Endothelial cell of umbilical vein (primary cell): ENCODE measurements around the gene MAPKBP1. TPM values are rescaled to one million over a fixed set of nuclear protein-coding genes. Genes with fewer than 3 reads are reported as not detected.

ENCODE experiments used
- BruUV-seq: library from RNA; stranded (reverse); fragments of 400-500 nt; replicated peaks from 2 replicates; lab custom pipeline; 2021; lab: Mats Ljungman, UMichigan
- CTCF ChIA-PET: fragments of 300-600, 350-600 bp; sonication (Branson Sonifier 250); formaldehyde crosslinking; loops from one replicate; lab custom pipeline; 2021; ENCODE audit warnings: antibody characterized with exemption, inconsistent platforms; lab: Charles Lee
- POLR2A ChIA-PET: fragments of 300-600, 350-600 bp; sonication (Branson Sonifier 250); formaldehyde crosslinking; loops from one replicate; lab custom pipeline; 2021; ENCODE audit warnings: antibody characterized with exemption, inconsistent platforms; lab: Charles Lee
- DNase-seq: peaks from one replicate; pipeline ENCODE4 v3.0.0-alpha.2; 2011; ENCODE audit warnings: low read depth, low spot score
- FAIRE-seq: peaks from 2 replicates; lab custom pipeline; 2011; peaks lifted over from hg19 to GRCh38; lab: Jason Lieb, UNC
- H2AFZ ChIP-seq: 2 replicates; pipeline ENCODE4 v1.6.0; 2012; ENCODE audit warnings: low read depth, low read length, control low read depth, inconsistent platforms
- H3K27ac ChIP-seq: 2 replicates; pipeline ENCODE4 v1.5.1; 2011; ENCODE audit warnings: low read depth, mild to moderate bottlenecking, control low read depth, low read length, moderate library complexity; ENCODE audit not compliant: insufficient read depth
- H3K27me3 ChIP-seq, 2 experiments: 2 replicates each; pipeline versions ENCODE4 v1.6.0 to v1.6.1; 2011; ENCODE audit warnings: low read length in 2 of 2, mixed read lengths in 1 of 2; ENCODE audit not compliant: control insufficient read depth in 2 of 2, insufficient read depth in 2 of 2
- H3K36me3 ChIP-seq, 2 experiments: 2 replicates in 1 of 2; 3 replicates in 1 of 2; pipeline ENCODE4 v1.5.1; 2011; ENCODE audit warnings: low read length in 2 of 2, mild to moderate bottlenecking in 1 of 2, moderate library complexity in 1 of 2; ENCODE audit not compliant: control insufficient read depth in 2 of 2, insufficient read depth in 2 of 2; ENCODE audit errors: extremely low read depth in 1 of 2
- H3K4me1 ChIP-seq: 3 replicates; pipeline ENCODE4 v1.5.1; 2011; ENCODE audit warnings: mild to moderate bottlenecking, low read length; ENCODE audit not compliant: control insufficient read depth, insufficient read depth; ENCODE audit errors: extremely low read depth
- H3K4me2 ChIP-seq: 2 replicates; pipeline ENCODE4 v1.6.1; 2011; ENCODE audit warnings: low read length, control low read depth, mixed read lengths; ENCODE audit not compliant: insufficient read depth
- H3K4me3 ChIP-seq, 3 experiments: fragments of 200-600 bp in 1 of 3; sonication (generic), shearing (Covaris generic) in 1 of 3; replicated peaks in 1 of 3; 2 replicates each; pipeline ENCODE4 v1.5.1; 2011 to 2016; ENCODE audit warnings: control low read depth in 3 of 3, low read length in 3 of 3, mild to moderate bottlenecking in 2 of 3, inconsistent platforms in 1 of 3, low read depth in 1 of 3, moderate library complexity in 1 of 3; ENCODE audit not compliant: insufficient read depth in 1 of 3
- H3K79me2 ChIP-seq: 2 replicates; pipeline ENCODE4 v1.6.0; 2012; ENCODE audit warnings: low read length, inconsistent platforms; ENCODE audit not compliant: control insufficient read depth, insufficient read depth
- H3K9ac ChIP-seq: replicated peaks from 2 replicates; pipeline ENCODE3; 2011; ENCODE audit warnings: low read length, control low read depth; ENCODE audit not compliant: insufficient read depth; ENCODE audit errors: extremely low read depth
- H3K9me1 ChIP-seq: replicated peaks from 3 replicates; pipeline ENCODE4 v1.6.0; 2011; ENCODE audit warnings: mild to moderate bottlenecking, low read length; ENCODE audit not compliant: control insufficient read depth, insufficient read depth; ENCODE audit errors: extremely low read depth
- H3K9me3 ChIP-seq: replicated peaks from 2 replicates; pipeline ENCODE4 v1.5.1; 2012; ENCODE audit warnings: low read length, inconsistent platforms; ENCODE audit not compliant: control insufficient read depth, insufficient read depth
- H4K20me1 ChIP-seq: replicated peaks from 2 replicates; pipeline ENCODE3; 2011; ENCODE audit warnings: mild to moderate bottlenecking, low read length; ENCODE audit not compliant: control insufficient read depth, insufficient read depth; ENCODE audit errors: extremely low read depth
- CTCF ChIP-seq, 2 donors: IDR thresholded peaks; 1 replicate in 1 of 2; 2 replicates in 1 of 2; pipeline ENCODE4 v1.5.1; 2011; ENCODE audit warnings: low read length in 2 of 2, mild to moderate bottlenecking in 2 of 2, moderate library complexity in 2 of 2, control low read depth in 1 of 2, inconsistent platforms in 1 of 2, low read depth in 1 of 2; ENCODE audit not compliant: insufficient read depth in 1 of 2; ENCODE audit errors: extremely low read depth in 1 of 2
- EZH2 ChIP-seq: IDR thresholded peaks from 2 replicates; pipeline ENCODE4 v1.6.1; 2012; ENCODE audit warnings: borderline replicate concordance, low read depth, mild to moderate bottlenecking, moderate library complexity, low read length, inconsistent platforms; ENCODE audit not compliant: severe bottlenecking
- FOS ChIP-seq: IDR thresholded peaks from 2 replicates; pipeline ENCODE4 v1.6.1; 2011; ENCODE audit warnings: mild to moderate bottlenecking, low read length, moderate library complexity, borderline replicate concordance; ENCODE audit not compliant: insufficient read depth
- GATA2 ChIP-seq: IDR thresholded peaks from 2 replicates; pipeline ENCODE4 v1.7.0; 2011; ENCODE audit warnings: low read depth, mild to moderate bottlenecking, moderate library complexity, mixed read lengths, low read length; ENCODE audit not compliant: insufficient read length, insufficient read depth
- JUN ChIP-seq: IDR thresholded peaks from 2 replicates; pipeline ENCODE4 v1.6.1; 2011; ENCODE audit warnings: borderline replicate concordance, low read depth; ENCODE audit not compliant: insufficient read length, insufficient read depth
- MYC ChIP-seq: IDR thresholded peaks from one replicate; pipeline ENCODE4 v1.6.1; 2011; ENCODE audit warnings: mild to moderate bottlenecking, low read depth, low read length
- POLR2A ChIP-seq: IDR thresholded peaks from 2 replicates; pipeline ENCODE4 v1.6.1; 2012; ENCODE audit warnings: low read depth, mild to moderate bottlenecking, control low read depth, low read length
- POLR2AphosphoS5 ChIP-seq: IDR thresholded peaks from 2 replicates; pipeline ENCODE4 v1.6.1; 2012; ENCODE audit warnings: low read depth, mild to moderate bottlenecking, control low read depth, low read length, moderate library complexity; ENCODE audit not compliant: insufficient read depth
- dilution Hi-C: fragments of 300-500 bp; cut with MboI; formaldehyde crosslinking; loops from one replicate; pipeline ENCODE4 v1.15.0; 2019; ENCODE audit warnings: low sequenced_read_pairs; ENCODE audit not compliant: extremely low pct_ligation_motif_present
- intact Hi-C: fragments of 100-400 bp; cut with micrococcal nuclease; formaldehyde crosslinking; loops from one replicate; pipeline ENCODE4 v1.10.0; 2022
- polyA plus RNA-seq, 4 experiments: library from polyadenylated mRNA; depleted of rRNA in 3 of 4; stranded (reverse) in 3 of 4; unstranded in 1 of 4; fragments of >200 nt; gene quantifications; 2 replicates each; pipeline versions ENCODE4 v1.2.1 to v1.2.3, GENCODE V29; 2011 to 2012; ENCODE audit warnings: missing spikeins in 1 of 4
- total RNA-seq: library from RNA; stranded (reverse); gene quantifications from 2 replicates; pipeline ENCODE4 v1.2.3, GENCODE V29; 2021
- TF ChIP-seq, protein P1 (sequence below): IDR thresholded peaks from 2 replicates; pipeline ENCODE4 v1.6.1; 2011; ENCODE audit not compliant: insufficient read depth, insufficient read length

The MAPKBP1 gene
- total and polyA plus RNA-seq, 2 donors (not counting 3 experiments of a cell fraction or from before 2014, with no cell fraction given), result 12.3 to 55.8 TPM

- CTCF ChIA-PET, result interaction anchor here (0.9 to 2.0 kb wide), 2 partner anchors 19 to 47 kb away, joined by 3 to 6 read pairs; no protein-coding TSS in a partner anchor
- no peaks in the 10 kb centered on the region for H3K27me3 ChIP-seq
- no peak overlapping the region for H2AFZ ChIP-seq
- no peaks in the 10 kb centered on the region for H3K79me2 ChIP-seq
- TF ChIP-seq, protein P1, sequence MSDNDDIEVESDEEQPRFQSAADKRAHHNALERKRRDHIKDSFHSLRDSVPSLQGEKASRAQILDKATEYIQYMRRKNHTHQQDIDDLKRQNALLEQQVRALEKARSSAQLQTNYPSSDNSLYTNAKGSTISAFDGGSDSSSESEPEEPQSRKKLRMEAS, result no peak
- TF ChIP-seq EZH2, result no peak
- no peak for TF ChIP-seq MYC
- TF ChIP-seq FOS, result no peak
- TF ChIP-seq GATA2, result no peak
- no peak for TF ChIP-seq JUN
- TF ChIP-seq POLR2AphosphoS5, result no peak
- no peak for TF ChIP-seq CTCF (IDR thresholded peaks at IDR 0.05; ENCODE audit: extremely low read depth in 1 of 2, insufficient read depth in 1 of 2, low read depth in 1 of 2, low read length in 2 of 2)
- TF ChIP-seq POLR2A, result no peak
- no peak overlapping the region for H3K4me3 ChIP-seq
- BruUV-seq, result no TSS peak
- peaks cover 5 to 44% of the 10 kb centered on the region in 2 experiments for H3K36me3 ChIP-seq
- no peak overlapping the region for H3K4me2 ChIP-seq
- no peak for DNase-seq
- no peaks in the 10 kb centered on the region for H3K4me1 ChIP-seq
- dilution Hi-C loops (no loop called here), intact Hi-C loops (no loop called here)
- H3K9ac ChIP-seq, result no peak overlapping the region
- no peaks in the 10 kb centered on the region for H4K20me1 ChIP-seq
- H3K9me1 ChIP-seq, result no peaks in the 10 kb centered on the region
- H3K9me3 ChIP-seq, result no peaks in the 10 kb centered on the region
- POLR2A ChIA-PET, result no interaction called here
- H3K27ac ChIP-seq, result no peak overlapping the region
- no peak for FAIRE-seq
These were observed 83.0 kb downstream of the MAPKBP1 start for GRCh38 chr15:41857316-41857715.
